HUES64 (cell line): Measurements from ENCODE around the gene MTA1.
A peak's percentile ranks its signal among the peaks of the same experiment; 100 is the strongest.

ENCODE experiments used
- H3K27ac ChIP-seq: 2 replicates; pipeline ENCODE4 v1.7.0; 2013; ENCODE audit warnings: low read depth, low read length, inconsistent platforms
- H3K27me3 ChIP-seq: 2 replicates; pipeline ENCODE4 v1.6.1; 2013; ENCODE audit warnings: mild to moderate bottlenecking, low read length; ENCODE audit not compliant: insufficient read depth
- H3K36me3 ChIP-seq: 2 replicates; pipeline ENCODE4 v1.6.1; 2013; ENCODE audit warnings: mild to moderate bottlenecking, low read length; ENCODE audit not compliant: insufficient read depth
- H3K4me1 ChIP-seq: 2 replicates; pipeline ENCODE4 v1.6.1; 2013; ENCODE audit warnings: mild to moderate bottlenecking, low read length, moderate library complexity; ENCODE audit not compliant: insufficient read depth
- H3K4me3 ChIP-seq: 2 replicates; pipeline ENCODE4 v1.5.1; 2013; ENCODE audit warnings: mild to moderate bottlenecking, low read length, moderate library complexity
- H3K9ac ChIP-seq: 2 replicates; pipeline ENCODE4 v1.6.1; 2013; ENCODE audit warnings: mild to moderate bottlenecking, low read depth, low read length
- H3K9me3 ChIP-seq: 2 replicates; pipeline ENCODE4 v1.6.1; 2013; ENCODE audit warnings: low read depth, low read length; ENCODE audit not compliant: insufficient read depth
- WGBS: fragments of 150-250, 120-280 bp; methylation state at CpG from one replicate; pipeline ENCODE4 v1.1.7; 2013; ENCODE audit warnings: missing lambda C conversion rate; 5-methylcytosine and 5-hydroxymethylcytosine counted together

Gene MTA1

DNA sequence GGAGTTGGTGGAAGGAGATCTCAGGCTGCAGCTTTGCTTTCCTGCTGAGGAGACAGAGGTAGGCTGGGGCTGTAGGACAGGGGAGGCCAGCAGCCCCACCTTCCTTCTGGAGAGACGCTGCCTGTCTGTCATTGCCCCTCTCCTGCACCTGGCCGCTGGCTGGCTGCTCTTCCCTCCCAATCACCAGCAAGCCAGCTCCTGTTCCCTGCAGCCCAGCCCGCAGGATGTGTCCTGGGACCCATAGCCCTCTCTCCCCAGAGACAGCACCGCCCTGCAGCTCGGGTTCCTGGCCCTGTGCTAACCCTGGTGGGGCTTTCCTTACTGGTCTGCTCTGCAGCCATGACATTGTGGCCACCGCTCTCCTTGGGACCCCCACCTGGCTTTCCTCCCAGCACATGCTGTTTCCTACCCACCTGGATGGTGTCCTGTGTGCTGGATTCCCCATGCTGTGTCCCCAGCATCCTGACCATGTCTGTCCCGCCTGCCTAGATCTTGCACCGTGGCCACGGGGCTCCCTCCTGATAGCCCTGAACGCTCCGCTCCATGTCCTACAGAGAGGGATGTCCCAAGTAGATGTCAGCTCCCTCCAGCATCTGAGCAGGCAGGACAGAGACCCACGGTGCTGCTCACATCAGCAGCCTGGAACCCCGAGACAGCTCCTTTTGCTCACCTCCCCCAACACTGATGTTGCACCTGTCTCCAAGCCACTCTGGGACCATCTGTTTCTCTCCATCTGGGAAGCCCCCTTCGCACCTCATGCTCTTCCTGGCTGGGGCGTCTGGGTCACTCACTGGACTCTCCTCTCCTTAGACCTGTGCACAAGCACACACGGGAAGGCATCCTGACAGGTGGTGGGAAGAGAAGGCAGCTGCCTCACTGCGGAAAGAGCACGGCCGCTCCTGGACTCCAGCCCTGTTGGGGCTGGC lies 1.1 kb upstream of the MTA1 start:
- WGBS, result 84% methylated on average over 19 of the region's 19 CpGs
- Histone ChIP-seq H3K4me1 (peaks cover 4% of the 10 kb centered on the region; the same call in 1 of the 2 replicates), H3K27me3 (peaks cover 14% of the 10 kb centered on the region), H3K9ac (peak overlapping the region; percentile 85), H3K36me3 (peaks cover 13% of the 10 kb centered on the region), H3K4me3 (peak overlapping the region; percentile 77), H3K27ac (0 out of 2 replicates have a peak overlapping the region, but pooled peaks have one; percentile 35), H3K9me3 (no peaks in the 10 kb centered on the region)

DNA sequence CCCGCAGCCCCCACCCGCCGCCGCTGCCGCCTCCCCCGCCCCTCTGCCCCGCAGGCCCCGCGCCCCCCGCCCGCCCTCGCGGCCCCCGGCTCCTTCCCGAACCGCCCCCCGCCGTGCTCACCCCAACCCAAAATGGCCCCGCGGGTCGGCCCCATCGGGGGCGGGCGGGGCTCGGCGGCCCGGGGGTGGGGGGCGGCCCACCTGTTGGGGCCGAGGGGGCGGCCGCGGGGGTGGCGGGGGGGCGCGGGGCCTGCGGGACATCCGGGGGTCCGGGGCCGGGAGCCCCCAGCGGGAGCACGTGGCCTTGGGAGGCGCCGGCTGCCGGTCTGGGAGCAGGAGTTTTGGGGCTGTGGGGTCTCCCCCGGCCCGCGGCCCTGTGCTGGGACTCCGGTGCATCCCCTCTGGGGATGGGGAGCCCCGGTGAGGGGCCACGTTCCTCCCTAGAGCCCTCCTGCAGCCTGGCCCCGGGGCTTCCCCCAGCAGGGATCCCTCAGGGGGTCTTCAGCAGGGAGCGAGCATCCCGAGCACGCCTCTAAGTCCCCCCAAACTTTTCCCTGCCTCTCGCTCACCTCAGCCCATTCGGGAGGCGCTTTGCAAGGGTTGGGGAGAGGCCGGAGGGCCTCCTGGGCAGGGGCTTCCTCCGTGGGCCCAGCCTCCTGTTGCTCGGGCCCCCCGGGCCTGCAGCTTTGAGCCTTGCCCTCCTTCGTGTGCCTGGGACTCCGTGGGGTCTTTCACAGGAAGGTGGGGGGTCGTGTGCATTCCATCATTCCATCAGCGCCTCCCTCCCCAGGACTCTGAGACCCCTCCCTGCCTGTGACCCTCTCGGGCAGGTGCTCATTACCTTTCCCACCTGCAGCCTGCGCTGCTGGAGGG lies 710 bp downstream of the MTA1 start:
- H3K36me3 ChIP-seq, result peaks cover 20% of the 10 kb centered on the region
- WGBS, result 3% methylated on average over 51 of the region's 67 CpGs
- no peaks in the 10 kb centered on the region for H3K9me3 ChIP-seq
- peak overlapping the region; percentile 92 for H3K4me3 ChIP-seq
- H3K27ac ChIP-seq, result peak overlapping the region; percentile 76
- no peaks in the 10 kb centered on the region for H3K27me3 ChIP-seq
- peaks cover 4% of the 10 kb centered on the region; the same call in 1 of the 2 replicates for H3K4me1 ChIP-seq
- H3K9ac ChIP-seq, result peak overlapping the region; percentile 98

- peak overlapping the region; percentile 98 for H3K9ac ChIP-seq
- peaks cover 4% of the 10 kb centered on the region; the same call in 1 of the 2 replicates for H3K4me1 ChIP-seq
- H3K9me3 ChIP-seq, result no peaks in the 10 kb centered on the region
- WGBS, result 65% methylated on average over 23 of the region's 23 CpGs
- H3K27me3 ChIP-seq, result no peaks in the 10 kb centered on the region
- H3K27ac ChIP-seq, result peak overlapping the region; percentile 76; the same call in 1 of the 2 replicates
- peak overlapping the region; percentile 92 for H3K4me3 ChIP-seq
- H3K36me3 ChIP-seq, result peaks cover 23% of the 10 kb centered on the region
These were observed 1.5 kb downstream of the MTA1 start for GRCh38 chr14:105420974-105421674.

GRCh38 chr14:105421723-105422615 lies 2.3 kb downstream of the MTA1 start:
- 94% methylated on average over 32 of the region's 32 CpGs for WGBS
- no peaks in the 10 kb centered on the region for H3K9me3 ChIP-seq
- peaks cover 32% of the 10 kb centered on the region for H3K36me3 ChIP-seq
- peak overlapping the region; percentile 98 for H3K9ac ChIP-seq
- no peaks in the 10 kb centered on the region for H3K27me3 ChIP-seq
- peak overlapping the region; percentile 92 for H3K4me3 ChIP-seq
- peak overlapping the region; percentile 10; the same call in 1 of the 2 replicates for H3K27ac ChIP-seq
- peaks cover 4% of the 10 kb centered on the region; the same call in 1 of the 2 replicates for H3K4me1 ChIP-seq

DNA sequence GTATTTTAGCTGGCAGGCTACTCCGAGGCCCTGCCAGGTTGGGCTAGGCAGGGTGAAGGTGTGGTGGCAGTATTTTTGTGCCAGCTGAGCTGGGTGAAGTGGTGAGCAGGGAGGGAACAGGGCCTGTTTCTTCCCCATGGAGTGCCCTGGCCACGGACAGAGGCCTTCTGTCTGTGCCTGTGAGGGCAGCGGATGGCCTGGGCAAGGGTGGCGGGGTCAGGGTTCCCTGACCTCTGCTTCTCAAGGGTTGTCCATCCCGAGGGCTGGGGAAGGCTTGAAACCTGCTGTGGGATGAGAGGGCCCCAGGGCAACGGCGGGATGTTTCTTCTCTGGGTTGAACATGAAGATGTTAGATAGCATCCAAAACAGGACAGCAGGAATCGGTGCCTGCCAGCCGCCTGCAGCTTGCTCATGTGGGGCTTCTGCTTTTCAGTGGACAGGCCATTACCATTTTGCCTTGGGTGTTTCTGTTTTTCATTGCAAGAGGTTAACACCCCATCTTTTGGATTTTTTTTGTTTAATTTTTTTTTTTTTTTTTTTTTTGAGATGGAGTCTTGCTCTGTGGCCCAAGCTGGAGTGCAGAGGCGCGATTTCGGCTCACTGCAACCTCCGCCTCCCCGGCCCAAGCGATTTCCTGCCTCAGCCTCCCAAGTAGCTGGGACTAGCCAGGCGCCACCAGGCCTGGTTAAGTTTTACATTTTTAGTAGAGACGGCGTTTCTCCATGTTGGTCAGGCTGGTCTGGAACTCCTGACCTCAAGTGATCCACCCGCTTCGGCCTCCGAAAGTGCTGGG lies 3.3 kb downstream of the MTA1 start:
- H3K27ac ChIP-seq, result no peak overlapping the region
- 90% methylated on average over 21 of the region's 21 CpGs for WGBS
- H3K36me3 ChIP-seq, result peaks cover 40% of the 10 kb centered on the region
- no peaks in the 10 kb centered on the region for H3K9me3 ChIP-seq
- H3K27me3 ChIP-seq, result no peaks in the 10 kb centered on the region
- H3K4me3 ChIP-seq, result no peak overlapping the region
- H3K4me1 ChIP-seq, result peaks cover 4% of the 10 kb centered on the region; the same call in 1 of the 2 replicates
- H3K9ac ChIP-seq, result peak overlapping the region; percentile 44

- Histone ChIP-seq H3K27ac (no peak overlapping the region), H3K4me3 (no peak overlapping the region), H3K36me3 (peaks cover 44% of the 10 kb centered on the region), H3K27me3 (no peaks in the 10 kb centered on the region), H3K9ac (no peak overlapping the region), H3K9me3 (no peaks in the 10 kb centered on the region), H3K4me1 (peaks cover 4% of the 10 kb centered on the region; the same call in 1 of the 2 replicates)
- WGBS, result 95% methylated on average over 21 of the region's 21 CpGs
These were observed 4.0 kb downstream of the MTA1 start for GRCh38 chr14:105423488-105424195.

DNA sequence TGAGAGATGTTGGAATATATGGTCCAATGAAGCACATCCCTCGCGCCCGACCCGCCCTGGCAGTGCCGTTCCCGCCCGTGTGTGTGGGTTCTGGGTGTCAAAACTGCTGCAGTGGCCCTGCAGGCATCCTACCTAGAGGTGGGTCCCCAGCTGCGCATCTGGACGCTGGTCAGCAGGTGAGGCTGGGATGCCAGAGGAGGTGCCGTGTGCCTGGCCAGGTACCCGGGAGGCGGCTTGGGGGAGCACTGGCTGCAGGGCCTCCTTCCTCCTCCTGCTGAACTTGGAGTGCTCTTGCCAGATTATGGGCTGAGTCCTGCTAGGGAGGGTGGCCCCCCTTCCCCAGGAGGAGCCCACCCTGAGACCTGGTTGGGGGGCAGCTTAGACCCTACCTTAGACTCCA lies 5.2 kb downstream of the MTA1 start:
- 96% methylated on average over 12 of the region's 12 CpGs for WGBS
- Histone ChIP-seq H3K27ac (no peak overlapping the region), H3K4me3 (no peak overlapping the region), H3K27me3 (no peaks in the 10 kb centered on the region), H3K9ac (no peak overlapping the region), H3K9me3 (no peaks in the 10 kb centered on the region), H3K36me3 (peaks cover 45% of the 10 kb centered on the region), H3K4me1 (no peaks in the 10 kb centered on the region)

- Histone ChIP-seq H3K4me3 (no peak overlapping the region), H3K4me1 (no peaks in the 10 kb centered on the region), H3K9me3 (no peaks in the 10 kb centered on the region), H3K27ac (no peak overlapping the region), H3K9ac (no peak overlapping the region), H3K27me3 (no peaks in the 10 kb centered on the region), H3K36me3 (peaks cover 53% of the 10 kb centered on the region)
- WGBS, result 92% methylated on average over 22 of the region's 23 CpGs
These were observed 6.2 kb downstream of the MTA1 start for GRCh38 chr14:105425823-105426247.

- 95% methylated on average over 21 of the region's 21 CpGs for WGBS
- H3K4me1 ChIP-seq, result no peaks in the 10 kb centered on the region
- peaks cover 60% of the 10 kb centered on the region for H3K36me3 ChIP-seq
These were observed 6.9 kb downstream of the MTA1 start for GRCh38 chr14:105426416-105427130.

More at GRCh38 chr14:105426416-105427130, 6.9 kb downstream of the MTA1 start:
- no peaks in the 10 kb centered on the region for H3K27me3 ChIP-seq
- no peak overlapping the region for H3K9ac ChIP-seq
- no peak overlapping the region for H3K4me3 ChIP-seq
- H3K27ac ChIP-seq, result no peak overlapping the region
- no peaks in the 10 kb centered on the region for H3K9me3 ChIP-seq
